Kidney (tissue), 14 donors: Measurements from ENCODE around the gene ACIN1. TPM values are rescaled to one million over a fixed set of nuclear protein-coding genes. Genes with fewer than 3 reads are reported as not detected.
A peak's percentile ranks its signal among the peaks of the same experiment; 100 is the strongest.

Experiments
- DNase-seq, 5 donors: peaks; one replicate each; pipeline ENCODE4 v3.0.0-alpha.2; 2013 to 2020
- FAIRE-seq: peaks from 2 replicates; lab custom pipeline; 2012; peaks lifted over from hg19 to GRCh38; lab: Jason Lieb, UNC
- H3K27ac ChIP-seq, 2 donors: one replicate each; pipeline ENCODE4 v1.7.0; 2013; ENCODE audit warnings: low read depth in 2 of 2, low read length in 2 of 2, inconsistent platforms in 1 of 2
- H3K27me3 ChIP-seq: one replicate; pipeline ENCODE4 v1.7.1; 2013; ENCODE audit warnings: low read length, inconsistent platforms; ENCODE audit not compliant: control insufficient read depth, insufficient read depth
- H3K36me3 ChIP-seq, 3 donors: one replicate each; pipeline versions ENCODE4 v1.7.0 to v1.7.1; 2013; ENCODE audit warnings: low read length in 3 of 3, control low read depth in 1 of 3, inconsistent platforms in 1 of 3; ENCODE audit not compliant: insufficient read depth in 3 of 3, control insufficient read depth in 2 of 3
- H3K4me1 ChIP-seq, 3 donors: one replicate each; pipeline versions ENCODE4 v1.7.0 to v1.7.1; 2013; ENCODE audit warnings: low read length in 3 of 3, inconsistent platforms in 1 of 3, low read depth in 1 of 3; ENCODE audit not compliant: control insufficient read depth in 2 of 3, insufficient read depth in 2 of 3
- H3K4me3 ChIP-seq, 3 donors: one replicate each; pipeline versions ENCODE4 v1.7.0 to v1.8.1; 2013; ENCODE audit warnings: low read length in 3 of 3, control low read depth in 1 of 3, inconsistent platforms in 1 of 3
- H3K9ac ChIP-seq, 3 donors: one replicate each; pipeline versions ENCODE4 v1.7.0 to v1.7.1; 2013; ENCODE audit warnings: low read length in 3 of 3, control low read depth in 1 of 3, inconsistent platforms in 1 of 3
- H3K9me3 ChIP-seq, 3 donors: one replicate each; pipeline versions ENCODE4 v1.7.0 to v1.7.1; 2013; ENCODE audit warnings: low read length in 3 of 3, control low read depth in 1 of 3, inconsistent platforms in 1 of 3; ENCODE audit not compliant: control insufficient read depth in 2 of 3, insufficient read depth in 1 of 3
- intact Hi-C: fragments of 100-400 bp; cut with DNase I; formaldehyde crosslinking; loops from one replicate; pipeline ENCODE4 v1.11.1; 2022
- polyA plus RNA-seq: library from polyadenylated mRNA; stranded (reverse); fragments of 350-450 nt; fragmentation: Illumina TruSeq; extraction: RNeasy Lipid Tissue Mini Kit (QIAGEN cat#74804); gene quantifications from one replicate; pipeline ENCODE4 v1.2.3, GENCODE V29; 2014; ENCODE audit warnings: low read depth, low replicate concordance; ENCODE audit not compliant: insufficient read depth
- total RNA-seq: library from RNA; stranded (reverse); fragmentation: NEBNext Ultra II Directional; extraction: Animal tissue kit (Norgen Biotek cat#: 25700); gene quantifications from one replicate; pipeline ENCODE4 v1.2.1, GENCODE V29; 2021
- TF ChIP-seq, protein P1 (sequence below): IDR thresholded peaks from 3 replicates; pipeline ENCODE4 v1.5.1; 2012; ENCODE audit warnings: mild to moderate bottlenecking, moderate library complexity, borderline replicate concordance; ENCODE audit not compliant: insufficient read depth; ENCODE audit errors: extremely low read depth
- donor health status: control.
- donor health status: control.
- donor health status: control.
- donor health status: control.
- donor health status: control.
- donor health status: DM: yes; HTN: yes; CAD: no.
- donor health status: Normal renal cell carcinoma (clear cell type).

ACIN1 gene
- total and polyA plus RNA-seq, 2 donors from 2014 or later: 54.9 to 150 TPM

DNA sequence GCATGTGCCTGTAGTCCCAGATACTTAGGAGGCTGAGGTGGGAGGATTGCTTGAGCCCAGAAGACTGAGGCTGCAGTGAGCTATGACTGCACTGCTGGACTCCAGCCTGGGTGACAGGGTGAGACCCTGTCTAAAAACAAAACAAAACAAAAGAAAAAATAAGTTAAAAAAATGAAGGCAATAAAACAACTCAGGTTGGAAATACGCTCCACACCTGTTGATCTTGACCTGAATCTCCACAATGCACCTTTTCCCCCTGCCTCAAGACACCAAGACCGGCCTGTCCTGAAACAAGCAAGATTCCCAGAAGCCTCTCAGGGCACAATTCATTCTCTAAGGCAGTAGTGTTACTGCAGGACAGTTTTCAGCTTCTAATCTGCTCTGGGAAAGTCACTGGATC lies 44.9 kb upstream of the ACIN1 start:
- intact Hi-C loops: no loop called here
- H3K4me1 ChIP-seq: peaks cover 0 to 7% (median 5%) of the 10 kb centered on the region in 3 donors
- peaks cover 0 to 43% (median 29%) of the 10 kb centered on the region in 3 donors for H3K36me3 ChIP-seq
- H3K4me3 ChIP-seq: no peak overlapping the region
- H3K27ac ChIP-seq: peak overlapping the region in 1 of 2 donors; percentile 20
- H3K9ac ChIP-seq: no peak overlapping the region
- DNase-seq (no peak), FAIRE-seq (no peak)
- H3K9me3 ChIP-seq: no peaks in the 10 kb centered on the region
- H3K27me3 ChIP-seq: no peaks in the 10 kb centered on the region
- TF ChIP-seq, protein P1, sequence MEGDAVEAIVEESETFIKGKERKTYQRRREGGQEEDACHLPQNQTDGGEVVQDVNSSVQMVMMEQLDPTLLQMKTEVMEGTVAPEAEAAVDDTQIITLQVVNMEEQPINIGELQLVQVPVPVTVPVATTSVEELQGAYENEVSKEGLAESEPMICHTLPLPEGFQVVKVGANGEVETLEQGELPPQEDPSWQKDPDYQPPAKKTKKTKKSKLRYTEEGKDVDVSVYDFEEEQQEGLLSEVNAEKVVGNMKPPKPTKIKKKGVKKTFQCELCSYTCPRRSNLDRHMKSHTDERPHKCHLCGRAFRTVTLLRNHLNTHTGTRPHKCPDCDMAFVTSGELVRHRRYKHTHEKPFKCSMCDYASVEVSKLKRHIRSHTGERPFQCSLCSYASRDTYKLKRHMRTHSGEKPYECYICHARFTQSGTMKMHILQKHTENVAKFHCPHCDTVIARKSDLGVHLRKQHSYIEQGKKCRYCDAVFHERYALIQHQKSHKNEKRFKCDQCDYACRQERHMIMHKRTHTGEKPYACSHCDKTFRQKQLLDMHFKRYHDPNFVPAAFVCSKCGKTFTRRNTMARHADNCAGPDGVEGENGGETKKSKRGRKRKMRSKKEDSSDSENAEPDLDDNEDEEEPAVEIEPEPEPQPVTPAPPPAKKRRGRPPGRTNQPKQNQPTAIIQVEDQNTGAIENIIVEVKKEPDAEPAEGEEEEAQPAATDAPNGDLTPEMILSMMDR: no peak

DNA sequence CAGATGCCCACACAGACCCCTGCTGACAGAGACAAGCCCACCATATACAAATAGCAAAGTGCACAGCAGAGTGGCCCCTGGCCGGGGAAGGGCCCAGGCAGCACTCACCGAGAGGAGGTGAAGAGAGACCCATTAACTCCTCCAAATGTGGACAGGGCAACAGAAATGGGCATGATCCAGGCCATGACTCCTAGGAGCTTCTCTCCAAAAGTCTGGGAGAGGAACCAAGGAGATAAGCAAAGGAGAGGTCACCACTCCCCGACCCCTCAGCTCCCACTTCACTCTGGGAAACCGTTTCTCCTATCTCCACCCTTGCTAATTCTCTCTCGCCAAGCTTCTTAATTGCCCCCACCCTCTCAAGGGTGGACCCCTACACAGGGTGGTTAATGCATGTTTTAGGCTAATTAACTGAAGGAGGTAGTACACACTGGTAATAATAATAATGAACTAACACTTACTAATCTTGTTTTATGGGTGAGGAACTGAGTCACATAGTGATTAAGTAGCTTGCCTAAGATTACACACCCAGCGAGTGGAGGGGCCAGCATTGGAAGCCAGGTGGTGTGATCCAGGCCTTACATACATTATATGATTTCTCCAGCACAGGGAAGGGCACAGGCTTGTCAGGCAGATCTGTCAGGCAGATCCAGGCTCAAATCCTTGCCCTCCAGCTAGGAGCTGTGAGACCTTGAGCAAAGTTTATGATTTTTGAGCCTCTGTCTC lies 43.0 kb upstream of the ACIN1 start:
- DNase-seq (no peak), FAIRE-seq (no peak)
- peaks cover 0 to 39% (median 28%) of the 10 kb centered on the region in 3 donors for H3K36me3 ChIP-seq
- H3K27me3 ChIP-seq: no peaks in the 10 kb centered on the region
- TF ChIP-seq, protein P1: no peak
- H3K9ac ChIP-seq: no peak overlapping the region
- no peak overlapping the region for H3K27ac ChIP-seq
- no peak overlapping the region for H3K4me3 ChIP-seq
- H3K4me1 ChIP-seq: peaks cover 0 to 7% (median 1%) of the 10 kb centered on the region in 3 donors
- intact Hi-C loops: no loop called here
- H3K9me3 ChIP-seq: no peaks in the 10 kb centered on the region

DNA sequence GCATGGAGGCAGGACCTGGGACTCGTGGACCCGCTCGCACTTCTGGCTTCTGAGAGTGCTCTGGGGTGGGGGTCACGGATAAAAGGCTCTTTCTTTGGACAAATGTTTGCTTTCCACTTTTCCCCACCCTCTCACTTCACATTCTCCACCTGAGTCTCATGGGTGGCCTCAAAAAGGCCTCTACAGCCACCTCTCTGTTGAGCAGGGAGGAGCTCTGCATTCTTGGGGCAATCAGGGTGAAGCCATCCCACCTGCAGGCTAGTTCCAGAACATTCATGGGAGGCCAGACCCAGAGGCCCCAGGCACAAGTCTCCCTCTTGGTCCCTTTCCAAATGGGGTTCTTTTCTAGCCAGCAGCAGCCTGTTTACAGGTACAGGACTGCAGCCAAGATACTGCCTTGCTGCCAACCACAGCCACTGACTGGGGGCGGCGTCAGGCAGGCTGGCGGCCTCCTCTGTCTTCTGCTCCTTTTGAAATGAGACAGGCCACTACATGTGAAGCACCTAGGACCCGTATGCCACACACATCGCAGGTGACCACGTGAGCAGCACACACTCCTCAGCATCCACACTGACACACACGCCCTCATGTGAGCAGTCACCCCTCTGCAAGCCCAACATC lies 42.4 kb upstream of the ACIN1 start:
- H3K9me3 ChIP-seq: no peaks in the 10 kb centered on the region
- H3K27me3 ChIP-seq: no peaks in the 10 kb centered on the region
- DNase-seq (no peak), FAIRE-seq (no peak)
- H3K36me3 ChIP-seq: peaks cover 0 to 33% (median 24%) of the 10 kb centered on the region in 3 donors
- peaks cover 0 to 4% (median 0%) of the 10 kb centered on the region in 3 donors for H3K4me1 ChIP-seq
- H3K27ac ChIP-seq: peak overlapping the region in 1 of 2 donors; percentile 43
- H3K9ac ChIP-seq: no peak overlapping the region
- TF ChIP-seq, protein P1: no peak
- H3K4me3 ChIP-seq: no peak overlapping the region
- intact Hi-C loops: no loop called here
